ENCODE measurements around the gene MAP3K14. TPM values are rescaled to one million over a fixed set of nuclear protein-coding genes. Genes with fewer than 3 reads are reported as not detected.

MAP3K14 gene
- total RNA-seq, 1 donor from 2014 or later = 14.8 TPM

DNA sequence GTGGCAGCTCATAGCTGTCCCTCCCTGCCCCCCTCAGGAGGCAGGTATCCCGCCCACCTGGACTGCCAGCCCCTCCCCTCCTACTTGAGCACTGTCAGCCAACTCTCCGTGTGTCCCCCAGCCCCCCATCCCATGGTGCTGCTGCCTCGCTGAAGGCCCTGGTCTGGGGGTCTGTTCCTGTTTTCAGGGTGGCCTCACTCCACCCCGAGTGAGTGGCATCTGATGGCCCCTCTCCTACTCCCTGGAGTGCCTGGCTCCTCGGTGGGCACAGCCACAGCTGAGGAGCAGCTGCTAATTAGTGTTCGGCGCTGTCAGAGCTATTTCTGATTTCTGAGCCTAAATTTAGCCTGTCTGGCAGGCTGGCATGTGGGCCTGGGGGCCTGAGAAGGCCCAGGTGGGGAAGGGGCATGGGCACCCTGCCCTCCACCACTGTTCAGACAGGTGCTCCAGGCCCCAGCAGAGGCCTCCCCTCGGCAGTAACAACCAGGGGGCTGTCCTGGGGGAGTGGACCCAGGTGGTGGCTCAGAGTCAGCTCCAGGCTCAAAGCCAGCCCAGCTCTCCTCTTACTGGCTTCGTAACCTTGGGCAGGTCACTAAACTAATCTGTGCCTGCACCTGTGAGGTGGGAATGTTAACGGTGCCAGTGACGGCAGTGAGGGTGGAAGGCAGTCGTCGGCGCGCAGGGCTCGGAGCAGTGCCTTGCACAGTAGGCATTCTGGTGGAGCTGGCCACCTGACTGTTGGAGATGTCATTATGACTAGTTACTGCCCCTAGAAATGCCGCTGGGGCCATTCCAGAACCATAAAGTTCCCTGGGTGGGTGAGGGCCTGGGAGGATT lies 88.7 kb downstream of the MAP3K14 start:
- no peaks in the 10 kb centered on the region for H3K9me3 ChIP-seq (replicated peaks)
- peak overlapping the region; percentile 84 for H3K27ac ChIP-seq (replicated peaks)
- H3K36me3 ChIP-seq = no peaks in the 10 kb centered on the region
- intact Hi-C loops (cut with micrococcal nuclease) = no loop called here
- H3K27me3 ChIP-seq (ENCODE audit: low read depth) = no peaks in the 10 kb centered on the region
- H3K4me3 ChIP-seq = peak overlapping the region; percentile 53
- H3K4me1 ChIP-seq = peaks cover 88% of the 10 kb centered on the region
- DNase-seq = no peak
- TF ChIP-seq, protein P1, sequence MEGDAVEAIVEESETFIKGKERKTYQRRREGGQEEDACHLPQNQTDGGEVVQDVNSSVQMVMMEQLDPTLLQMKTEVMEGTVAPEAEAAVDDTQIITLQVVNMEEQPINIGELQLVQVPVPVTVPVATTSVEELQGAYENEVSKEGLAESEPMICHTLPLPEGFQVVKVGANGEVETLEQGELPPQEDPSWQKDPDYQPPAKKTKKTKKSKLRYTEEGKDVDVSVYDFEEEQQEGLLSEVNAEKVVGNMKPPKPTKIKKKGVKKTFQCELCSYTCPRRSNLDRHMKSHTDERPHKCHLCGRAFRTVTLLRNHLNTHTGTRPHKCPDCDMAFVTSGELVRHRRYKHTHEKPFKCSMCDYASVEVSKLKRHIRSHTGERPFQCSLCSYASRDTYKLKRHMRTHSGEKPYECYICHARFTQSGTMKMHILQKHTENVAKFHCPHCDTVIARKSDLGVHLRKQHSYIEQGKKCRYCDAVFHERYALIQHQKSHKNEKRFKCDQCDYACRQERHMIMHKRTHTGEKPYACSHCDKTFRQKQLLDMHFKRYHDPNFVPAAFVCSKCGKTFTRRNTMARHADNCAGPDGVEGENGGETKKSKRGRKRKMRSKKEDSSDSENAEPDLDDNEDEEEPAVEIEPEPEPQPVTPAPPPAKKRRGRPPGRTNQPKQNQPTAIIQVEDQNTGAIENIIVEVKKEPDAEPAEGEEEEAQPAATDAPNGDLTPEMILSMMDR (IDR thresholded peaks at IDR 0.05; ENCODE audit: borderline replicate concordance) = no peak

DNA sequence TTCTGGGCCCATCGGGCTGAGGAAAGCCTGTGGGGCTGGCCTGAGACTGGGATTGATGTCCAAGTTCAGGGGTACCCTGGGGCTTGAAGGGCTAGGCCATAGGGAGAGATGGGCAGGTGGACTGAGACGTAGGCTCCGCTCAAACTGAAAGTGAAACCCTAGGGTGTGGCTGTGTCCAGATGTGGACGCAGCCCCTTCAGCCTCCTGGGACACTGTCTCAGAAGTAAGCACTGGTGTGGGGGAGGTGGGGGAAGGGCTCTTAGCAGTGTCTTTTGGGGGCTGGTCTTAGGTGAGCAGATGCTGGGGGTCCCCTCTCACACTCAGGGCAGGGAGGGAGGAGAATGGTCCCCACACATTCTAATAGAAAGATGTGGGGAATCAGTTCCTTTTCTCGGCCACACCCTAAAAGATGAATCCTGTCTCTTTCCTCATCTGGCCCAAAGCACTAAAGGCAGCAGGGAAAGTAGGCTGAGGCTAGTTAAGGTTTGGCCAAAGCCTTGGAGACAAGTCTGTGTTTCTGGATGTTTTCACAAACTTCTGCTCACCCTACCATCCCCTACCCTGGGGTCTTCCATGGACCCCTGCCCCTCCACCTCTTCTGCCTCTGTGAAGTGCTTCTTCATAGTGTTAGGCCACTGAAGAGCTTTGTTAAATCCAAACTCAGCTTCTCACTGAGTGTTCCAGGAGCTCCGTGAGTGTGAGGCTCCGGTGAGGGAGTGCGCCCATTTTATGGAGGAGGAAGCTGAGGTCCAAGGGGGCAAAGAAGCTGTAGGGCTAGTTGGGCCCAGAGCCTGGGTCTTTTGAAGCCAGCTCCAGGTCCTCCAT lies 89.5 kb downstream of the MAP3K14 start:
- H3K27ac ChIP-seq (replicated peaks) = peak overlapping the region; percentile 84
- peak overlapping the region; percentile 53 for H3K4me3 ChIP-seq
- no peaks in the 10 kb centered on the region for H3K27me3 ChIP-seq (ENCODE audit: low read depth)
- no peaks in the 10 kb centered on the region for H3K36me3 ChIP-seq
- DNase-seq = no peak
- no peaks in the 10 kb centered on the region for H3K9me3 ChIP-seq (replicated peaks)
- TF ChIP-seq, protein P1 (IDR thresholded peaks at IDR 0.05; ENCODE audit: borderline replicate concordance) = no peak
- intact Hi-C loops (cut with micrococcal nuclease) = no loop called here
- H3K4me1 ChIP-seq = peaks cover 97% of the 10 kb centered on the region

DNA sequence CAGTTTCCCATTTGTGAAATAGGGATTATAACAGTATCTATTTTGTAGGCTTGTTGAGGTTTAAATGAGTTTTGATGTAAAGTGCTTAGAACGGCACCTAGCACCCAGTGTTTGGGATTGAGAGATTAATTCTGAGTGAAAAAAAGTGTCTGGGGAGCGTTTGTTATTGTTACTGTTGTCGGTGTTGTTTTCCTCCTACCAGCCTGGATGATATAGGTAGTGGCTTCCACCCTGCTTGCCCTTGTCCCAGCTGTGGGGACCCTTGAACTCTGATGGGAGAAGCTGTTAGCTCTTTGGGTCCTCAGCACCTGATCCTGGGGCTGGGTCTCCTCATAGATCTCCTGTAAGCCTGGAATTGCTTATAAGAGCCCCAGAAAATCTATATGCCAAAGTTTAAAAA lies 90.2 kb downstream of the MAP3K14 start:
- Histone ChIP-seq H3K27ac (replicated peaks) (peak overlapping the region; percentile 84), H3K4me3 (peak overlapping the region; percentile 53), H3K9me3 (replicated peaks) (no peaks in the 10 kb centered on the region), H3K36me3 (no peaks in the 10 kb centered on the region), H3K4me1 (peaks cover 96% of the 10 kb centered on the region), H3K27me3 (ENCODE audit: low read depth) (no peaks in the 10 kb centered on the region)
- intact Hi-C loops (cut with micrococcal nuclease) = no loop called here
- DNase-seq = no peak
- TF ChIP-seq, protein P1 (IDR thresholded peaks at IDR 0.05; ENCODE audit: borderline replicate concordance) = no peak

DNA sequence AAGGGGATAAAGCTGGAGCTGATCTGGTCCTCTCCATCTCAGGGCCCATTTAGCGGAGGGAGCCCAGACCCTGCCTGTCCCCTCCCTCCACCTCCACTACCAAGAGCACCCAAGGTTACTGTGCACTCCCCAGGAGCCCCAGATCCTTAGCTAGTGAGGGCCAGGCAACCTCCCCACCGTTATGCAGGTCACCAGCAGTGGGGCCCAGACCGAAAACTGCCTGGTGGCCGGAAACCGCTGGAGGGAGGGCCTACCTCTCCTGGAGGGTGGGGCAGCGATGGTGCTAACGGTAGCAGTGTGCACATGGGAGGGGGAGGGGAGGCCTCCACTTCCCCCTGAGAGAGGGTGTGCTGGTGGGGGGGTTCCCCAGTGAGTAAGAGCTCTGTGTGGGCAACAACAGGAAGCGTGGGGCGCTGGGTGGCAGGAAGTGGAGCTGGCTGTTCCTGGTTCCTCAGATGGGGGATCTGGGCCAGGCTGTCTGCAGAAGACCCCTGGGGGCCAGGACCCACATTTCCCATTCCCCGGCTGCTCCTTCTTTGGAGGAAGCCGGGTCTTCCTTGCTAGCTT lies 90.8 kb downstream of the MAP3K14 start:
- TF ChIP-seq, protein P1 (IDR thresholded peaks at IDR 0.05; ENCODE audit: borderline replicate concordance) = no peak
- H3K27me3 ChIP-seq (ENCODE audit: low read depth) = no peaks in the 10 kb centered on the region
- no peaks in the 10 kb centered on the region for H3K9me3 ChIP-seq (replicated peaks)
- peak overlapping the region; percentile 84 for H3K27ac ChIP-seq (replicated peaks)
- no peaks in the 10 kb centered on the region for H3K36me3 ChIP-seq
- DNase-seq = peak; percentile 77
- H3K4me3 ChIP-seq = peak overlapping the region; percentile 53
- intact Hi-C loops (cut with micrococcal nuclease) = no loop called here
- peaks cover 96% of the 10 kb centered on the region for H3K4me1 ChIP-seq

DNA sequence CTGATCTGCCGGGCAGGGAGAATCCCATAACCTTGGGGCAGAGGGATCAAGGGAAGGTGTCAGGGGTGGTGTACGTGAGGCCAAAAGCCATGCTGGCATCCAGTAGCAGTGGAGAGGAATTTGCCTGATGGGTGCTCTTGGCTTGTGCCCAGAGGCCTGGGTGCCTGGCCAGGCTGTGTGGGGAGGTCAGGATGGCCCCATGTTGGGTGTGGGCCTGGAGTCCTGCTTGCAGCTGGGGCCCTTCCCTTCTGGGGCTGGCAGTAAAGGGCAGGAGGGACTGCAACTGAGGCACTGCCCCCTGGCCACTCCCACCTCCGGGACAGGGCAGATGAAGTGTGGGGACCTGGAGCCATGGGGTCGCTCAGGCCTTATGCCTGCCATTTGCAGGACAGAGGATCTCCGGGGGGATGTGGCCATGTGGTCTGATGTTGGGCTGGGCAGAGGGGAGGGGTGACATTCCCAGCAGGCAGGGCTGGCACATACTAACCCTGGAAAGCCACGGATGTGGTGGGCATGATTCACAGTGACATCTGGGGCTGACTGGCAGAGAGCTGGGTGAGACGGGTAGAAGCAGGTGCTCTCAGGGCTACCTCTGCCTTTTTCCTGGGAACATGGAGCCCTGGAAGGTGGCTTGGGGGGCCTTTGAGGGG lies 91.6 kb downstream of the MAP3K14 start:
- no peaks in the 10 kb centered on the region for H3K9me3 ChIP-seq (replicated peaks)
- intact Hi-C loops (cut with micrococcal nuclease) = no loop called here
- TF ChIP-seq, protein P1 (IDR thresholded peaks at IDR 0.05; ENCODE audit: borderline replicate concordance) = no peak
- no peaks in the 10 kb centered on the region for H3K36me3 ChIP-seq
- H3K27ac ChIP-seq (replicated peaks) = peak overlapping the region; percentile 84
- DNase-seq = no peak
- peaks cover 92% of the 10 kb centered on the region for H3K4me1 ChIP-seq
- H3K4me3 ChIP-seq = peak overlapping the region; percentile 10
- H3K27me3 ChIP-seq (ENCODE audit: low read depth) = no peaks in the 10 kb centered on the region
